Transverse colon (tissue), 4 donors: Measurements from ENCODE around the gene SELE. TPM values are rescaled to one million over a fixed set of nuclear protein-coding genes. Genes with fewer than 3 reads are reported as not detected.

Experiments used
- DNase-seq: peaks from one replicate; pipeline ENCODE4 v3.0.0-alpha.2; 2019
- H3K27ac ChIP-seq, 4 donors: fragments of 200-600 bp; sonication (generic); 2 replicates each; pipeline ENCODE4 v1.5.1; 2016 to 2018; ENCODE audit warnings: inconsistent platforms in 4 of 4
- H3K27me3 ChIP-seq: fragments of 200-600 bp; sonication (generic); 2 replicates; pipeline ENCODE4 v1.5.1; 2017; ENCODE audit warnings: inconsistent platforms
- H3K36me3 ChIP-seq, 4 donors: fragments of 200-600 bp; sonication (generic); 2 replicates each; pipeline ENCODE4 v1.5.1; 2017 to 2019; ENCODE audit warnings: inconsistent platforms in 4 of 4
- H3K4me1 ChIP-seq, 4 donors: fragments of 200-600 bp; sonication (generic); 2 replicates each; pipeline ENCODE4 v1.5.1; 2017 to 2020; ENCODE audit warnings: inconsistent platforms in 4 of 4
- H3K4me3 ChIP-seq, 4 donors: fragments of 200-600 bp; sonication (generic); 1 replicate in 1 of 4; 2 replicates in 3 of 4; pipeline versions ENCODE4 v1.5.1 to v1.6.1; 2017 to 2019; ENCODE audit warnings: inconsistent platforms in 4 of 4
- H3K9me3 ChIP-seq, 2 donors: fragments of 200-600 bp; sonication (generic); 2 replicates each; pipeline ENCODE4 v1.5.1; 2017 to 2019; ENCODE audit warnings: inconsistent platforms in 2 of 2
- EP300 ChIP-seq: sonication (generic); formaldehyde crosslinking; IDR thresholded peaks from one replicate; pipeline ENCODE4 v1.6.1; 2017; ENCODE audit warnings: antibody characterized with exemption, low read depth
- POLR2A ChIP-seq: fragments of 450-650 bp; IDR thresholded peaks from one replicate; pipeline ENCODE4 v1.6.1; 2016; ENCODE audit warnings: antibody characterized with exemption, mild to moderate bottlenecking, moderate library complexity
- POLR2AphosphoS5 ChIP-seq, 3 donors: sonication (generic); formaldehyde crosslinking; IDR thresholded peaks; one replicate each; pipeline ENCODE4 v1.6.1; 2016; ENCODE audit warnings: antibody characterized with exemption in 3 of 3
- WGBS, 2 donors: methylation state at CpG; one replicate each; pipeline ENCODE4 v1.1.5; 2018; ENCODE audit warnings: low coverage in 1 of 2; 5-methylcytosine and 5-hydroxymethylcytosine counted together
- in situ Hi-C, 4 donors: fragments of 200-750 bp; cut with MboI; loops; one replicate each; pipeline versions ENCODE4 v1.15.0 to v1.15.1; 2017; ENCODE audit warnings: low sequenced_read_pairs in 3 of 4, low pct_ligation_motif_present in 1 of 4, low pct_unique_long_range_greater_than_20kb in 1 of 4
- intact Hi-C: fragments of 100-400 bp; cut with DNase I; formaldehyde crosslinking; loops from one replicate; pipeline ENCODE4 v1.15.1; 2023; ENCODE audit warnings: low total_unique reads
- total RNA-seq, 4 donors: library from RNA; depleted of rRNA; stranded (reverse); fragments of >200 nt; gene quantifications; one replicate each; pipeline ENCODE4 v1.1.0, GENCODE V29; 2016
- TF ChIP-seq, protein P1 (sequence below), 5 experiments: fragments of 200-600 bp in 3 of 5; fragments of 450-650 bp in 2 of 5; sonication (generic) in 3 of 5; IDR thresholded peaks; 1 replicate in 2 of 5; 2 replicates in 3 of 5; pipeline ENCODE4 v1.5.1; 2016 to 2017; ENCODE audit warnings: antibody characterized with exemption in 5 of 5, inconsistent platforms in 3 of 5, mild to moderate bottlenecking in 2 of 5, moderate library complexity in 1 of 5

The SELE gene
- total RNA-seq, 4 donors from 2014 or later, result 0.14 to 0.16 TPM; not detected in 2

DNA sequence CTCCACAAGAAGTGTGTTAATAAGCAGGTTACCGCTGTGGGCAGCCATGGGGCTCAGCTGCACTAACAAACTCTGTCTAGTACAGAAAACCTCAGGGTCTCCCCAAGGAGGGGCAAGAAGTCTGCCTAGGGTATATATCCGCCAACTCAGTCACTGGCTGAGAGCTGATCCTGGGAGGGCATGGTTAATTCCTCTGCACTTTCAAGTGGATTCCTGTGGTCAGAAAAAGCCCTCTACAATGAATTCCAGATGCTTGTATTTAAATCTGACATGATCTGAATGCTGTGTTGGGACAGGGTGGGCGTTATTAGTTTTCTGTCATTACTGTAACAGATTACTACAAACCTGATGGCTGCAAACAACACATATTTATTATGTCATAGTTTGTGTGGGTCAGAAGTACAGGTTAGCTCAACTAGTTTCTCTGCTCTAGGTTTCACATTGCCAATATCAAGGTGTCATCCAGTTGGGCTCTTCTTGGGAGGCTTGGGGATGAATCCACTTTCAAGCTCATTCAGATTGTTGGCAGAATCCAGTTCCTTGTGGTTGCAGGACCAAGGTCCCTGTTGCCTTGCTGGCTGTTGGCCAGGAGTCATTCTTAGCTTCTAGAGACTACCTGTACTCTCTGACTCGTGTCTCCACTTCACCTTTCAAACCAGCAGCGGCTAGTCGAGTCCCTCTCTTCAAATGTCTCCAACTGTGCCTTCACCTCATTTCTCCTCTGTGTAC lies 8.0 kb upstream of the SELE start:
- Histone ChIP-seq H3K4me3 (no peak overlapping the region), H3K27ac (no peak overlapping the region), H3K27me3 (no peaks in the 10 kb centered on the region), H3K4me1 (no peaks in the 10 kb centered on the region), H3K9me3 (no peaks in the 10 kb centered on the region), H3K36me3 (no peaks in the 10 kb centered on the region)
- in situ Hi-C loops, result no loop called here
- DNase-seq, result no peak
- intact Hi-C loops, result no loop called here
- TF ChIP-seq, protein P1, sequence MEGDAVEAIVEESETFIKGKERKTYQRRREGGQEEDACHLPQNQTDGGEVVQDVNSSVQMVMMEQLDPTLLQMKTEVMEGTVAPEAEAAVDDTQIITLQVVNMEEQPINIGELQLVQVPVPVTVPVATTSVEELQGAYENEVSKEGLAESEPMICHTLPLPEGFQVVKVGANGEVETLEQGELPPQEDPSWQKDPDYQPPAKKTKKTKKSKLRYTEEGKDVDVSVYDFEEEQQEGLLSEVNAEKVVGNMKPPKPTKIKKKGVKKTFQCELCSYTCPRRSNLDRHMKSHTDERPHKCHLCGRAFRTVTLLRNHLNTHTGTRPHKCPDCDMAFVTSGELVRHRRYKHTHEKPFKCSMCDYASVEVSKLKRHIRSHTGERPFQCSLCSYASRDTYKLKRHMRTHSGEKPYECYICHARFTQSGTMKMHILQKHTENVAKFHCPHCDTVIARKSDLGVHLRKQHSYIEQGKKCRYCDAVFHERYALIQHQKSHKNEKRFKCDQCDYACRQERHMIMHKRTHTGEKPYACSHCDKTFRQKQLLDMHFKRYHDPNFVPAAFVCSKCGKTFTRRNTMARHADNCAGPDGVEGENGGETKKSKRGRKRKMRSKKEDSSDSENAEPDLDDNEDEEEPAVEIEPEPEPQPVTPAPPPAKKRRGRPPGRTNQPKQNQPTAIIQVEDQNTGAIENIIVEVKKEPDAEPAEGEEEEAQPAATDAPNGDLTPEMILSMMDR (IDR thresholded peaks at IDR 0.05), result no peak
- WGBS, 2 donors, result 75 to 88% methylated on average over 3 to 6 of the region's 6 CpGs

DNA sequence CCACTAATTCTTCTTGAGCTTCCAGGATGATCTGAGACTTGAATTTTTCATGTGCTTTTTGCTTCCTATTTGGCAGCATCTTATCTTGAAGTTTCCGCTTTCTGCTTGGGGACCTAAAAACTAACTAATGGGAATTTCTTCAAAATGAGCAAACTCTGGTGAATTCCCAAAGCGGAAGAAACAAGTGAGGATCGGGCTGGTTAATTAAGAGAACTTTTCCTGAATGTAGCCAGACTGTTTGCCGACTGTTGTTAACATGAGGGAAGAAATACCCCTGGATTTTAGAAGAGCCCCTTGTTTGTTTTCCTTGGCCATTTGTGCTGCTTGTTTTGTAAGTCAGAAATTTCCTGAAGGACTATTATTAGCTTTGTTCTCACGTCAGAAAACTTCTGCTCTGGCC lies 6.1 kb upstream of the SELE start:
- no peaks in the 10 kb centered on the region for H3K36me3 ChIP-seq

DNA sequence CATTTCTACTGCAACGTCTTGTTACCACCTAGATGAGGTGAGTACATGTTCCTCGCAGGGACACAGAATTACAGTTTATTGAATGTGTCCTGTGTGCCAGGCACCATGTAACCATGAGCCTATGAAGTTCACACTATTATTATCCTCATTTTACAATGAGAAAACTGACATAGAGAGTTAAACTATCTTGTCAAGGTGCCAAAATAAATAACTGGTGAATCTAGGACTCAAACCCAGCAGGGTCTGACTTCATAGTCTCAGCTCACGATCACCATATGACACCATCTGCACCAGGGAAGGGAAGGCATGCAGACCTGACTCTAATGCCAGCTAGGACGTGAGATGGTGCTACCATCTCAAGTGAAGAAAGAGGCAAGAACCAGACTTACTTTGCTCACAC lies 2.4 kb downstream of the SELE start:
- intact Hi-C loops (no loop called here), in situ Hi-C loops (no loop called here)
- Histone ChIP-seq H3K9me3 (no peaks in the 10 kb centered on the region), H3K27ac (no peak overlapping the region), H3K36me3 (no peaks in the 10 kb centered on the region), H3K4me1 (peaks cover 0 to 15% (median 6%) of the 10 kb centered on the region in 4 donors), H3K4me3 (no peak overlapping the region), H3K27me3 (no peaks in the 10 kb centered on the region)
- no peak for TF ChIP-seq EP300
- no peak for TF ChIP-seq POLR2A
- no peak for TF ChIP-seq POLR2AphosphoS5 (IDR thresholded peaks at IDR 0.05)
- TF ChIP-seq, protein P1 (IDR thresholded peaks at IDR 0.05), result no peak
- WGBS, 2 donors, result 60 to 66% methylated on average over 2 to 4 of the region's 4 CpGs
- no peak for DNase-seq

More for the DNA sequence above, 6.1 kb upstream of the SELE start:
- no peaks in the 10 kb centered on the region for H3K27me3 ChIP-seq
- no peaks in the 10 kb centered on the region for H3K9me3 ChIP-seq
- DNase-seq, result no peak
- intact Hi-C loops (no loop called here), in situ Hi-C loops (no loop called here)
- no peak overlapping the region for H3K4me3 ChIP-seq
- 64 to 75% methylated on average over 5 of the region's 5 CpGs for WGBS, 2 donors
- TF ChIP-seq EP300, result no peak
- TF ChIP-seq POLR2AphosphoS5 (IDR thresholded peaks at IDR 0.05), result no peak
- TF ChIP-seq POLR2A, result no peak
- TF ChIP-seq, protein P1 (IDR thresholded peaks at IDR 0.05), result no peak
- no peak overlapping the region for H3K27ac ChIP-seq
- H3K4me1 ChIP-seq, result no peaks in the 10 kb centered on the region

DNA sequence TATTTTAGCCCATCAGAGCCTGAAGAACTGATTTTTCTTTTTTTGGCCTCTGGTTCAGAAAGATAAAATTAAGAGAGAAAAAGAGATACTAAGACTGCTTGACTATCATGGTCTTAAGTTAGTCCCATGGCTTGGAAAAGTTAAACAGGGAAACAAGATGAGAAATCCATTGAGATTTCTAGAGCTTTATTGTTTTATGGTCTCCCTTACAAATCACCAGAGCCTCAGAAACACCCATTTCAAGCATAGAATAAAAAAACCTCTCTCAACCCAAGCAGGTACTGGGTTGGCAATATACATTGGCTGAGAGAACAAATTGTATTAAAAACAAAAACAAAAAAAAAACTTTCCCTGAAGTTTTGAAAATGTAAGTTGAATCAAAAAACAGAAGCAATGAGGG lies 3.9 kb downstream of the SELE start:
- Histone ChIP-seq H3K27ac (no peak overlapping the region), H3K27me3 (no peaks in the 10 kb centered on the region), H3K36me3 (no peaks in the 10 kb centered on the region), H3K9me3 (no peaks in the 10 kb centered on the region), H3K4me3 (no peak overlapping the region), H3K4me1 (peaks cover 0 to 16% (median 6%) of the 10 kb centered on the region in 4 donors)
- intact Hi-C loops, result no loop called here
- TF ChIP-seq, protein P1 (IDR thresholded peaks at IDR 0.05), result no peak
- TF ChIP-seq EP300, result no peak
- TF ChIP-seq POLR2A, result no peak
- no peak for TF ChIP-seq POLR2AphosphoS5 (IDR thresholded peaks at IDR 0.05)
- no peak for DNase-seq
- in situ Hi-C loops, result no loop called here
